ENCODE results near the gene WSCD1.

WSCD1 gene

GRCh38 chr17:6162216-6162615 is 92.0 kb downstream of the WSCD1 start:
- Histone ChIP-seq H3K27me3 (ENCODE audit: insufficient read depth, low read length, poor library complexity) (peaks cover 28% of the 10 kb centered on the region), H3K9me3 (ENCODE audit: insufficient read depth, low read length, severe bottlenecking) (no peaks in the 10 kb centered on the region), H3K36me3 (ENCODE audit: insufficient read depth, low read length) (no peaks in the 10 kb centered on the region), H3K4me3 (ENCODE audit: low read depth in 1 of 2, low read length in 2 of 2) (no peak overlapping the region), H3K27ac (ENCODE audit: low read length) (no peak overlapping the region), H4K20me1 (ENCODE audit: insufficient read depth, low read length) (no peaks in the 10 kb centered on the region; the same call in 1 of the 2 replicates), H3K4me2 (ENCODE audit: insufficient read depth, low read length) (no peak overlapping the region), H3K9ac (ENCODE audit: low read depth, low read length) (no peak overlapping the region), H3K79me2 (ENCODE audit: insufficient read depth, low read length) (no peaks in the 10 kb centered on the region), H2AFZ (ENCODE audit: low read depth, low read length) (no peak overlapping the region), H3K4me1 (ENCODE audit: insufficient read depth, low read length) (no peaks in the 10 kb centered on the region)
- TF ChIP-seq EZH2 (IDR thresholded peaks at IDR 0.05; ENCODE audit: borderline replicate concordance, low read depth, low read length, severe bottlenecking) = no peak
- no peak for TF ChIP-seq CTCF (IDR thresholded peaks at IDR 0.05; ENCODE audit: borderline replicate concordance, extremely low read depth, low read length, poor library complexity, severe bottlenecking)
- ATAC-seq (ENCODE audit: insufficient read depth, low read depth) = no peak
- DNase-seq = no peak

GRCh38 chr17:6162892-6163291 is 92.7 kb downstream of the WSCD1 start:
- H3K4me3 ChIP-seq (ENCODE audit: low read depth in 1 of 2, low read length in 2 of 2) = no peak overlapping the region
- H3K4me1 ChIP-seq (ENCODE audit: insufficient read depth, low read length) = no peaks in the 10 kb centered on the region
- no peaks in the 10 kb centered on the region for H3K79me2 ChIP-seq (ENCODE audit: insufficient read depth, low read length)
- H3K36me3 ChIP-seq (ENCODE audit: insufficient read depth, low read length) = no peaks in the 10 kb centered on the region
- H3K9ac ChIP-seq (ENCODE audit: low read depth, low read length) = no peak overlapping the region
- TF ChIP-seq CTCF (IDR thresholded peaks at IDR 0.05; ENCODE audit: borderline replicate concordance, extremely low read depth, low read length, poor library complexity, severe bottlenecking) = no peak
- TF ChIP-seq EZH2 (IDR thresholded peaks at IDR 0.05; ENCODE audit: borderline replicate concordance, low read depth, low read length, severe bottlenecking) = no peak
- H4K20me1 ChIP-seq (ENCODE audit: insufficient read depth, low read length) = no peaks in the 10 kb centered on the region
- H3K27ac ChIP-seq (ENCODE audit: low read length) = no peak overlapping the region
- no peak overlapping the region for H2AFZ ChIP-seq (ENCODE audit: low read depth, low read length)
- no peak for ATAC-seq (ENCODE audit: insufficient read depth, low read depth)
- no peak for DNase-seq
- no peak overlapping the region for H3K4me2 ChIP-seq (ENCODE audit: insufficient read depth, low read length)
- H3K27me3 ChIP-seq (ENCODE audit: insufficient read depth, low read length, poor library complexity) = peaks cover 28% of the 10 kb centered on the region
- H3K9me3 ChIP-seq (ENCODE audit: insufficient read depth, low read length, severe bottlenecking) = no peaks in the 10 kb centered on the region

- ATAC-seq (ENCODE audit: insufficient read depth, low read depth) (no peak), DNase-seq (no peak)
- no peaks in the 10 kb centered on the region for H3K4me1 ChIP-seq (ENCODE audit: insufficient read depth, low read length)
- H3K4me3 ChIP-seq (ENCODE audit: low read depth in 1 of 2, low read length in 2 of 2) = no peak overlapping the region
- no peaks in the 10 kb centered on the region for H3K79me2 ChIP-seq (ENCODE audit: insufficient read depth, low read length)
- no peak overlapping the region for H3K27ac ChIP-seq (ENCODE audit: low read length)
- H3K9ac ChIP-seq (ENCODE audit: low read depth, low read length) = no peak overlapping the region
- H4K20me1 ChIP-seq (ENCODE audit: insufficient read depth, low read length) = no peaks in the 10 kb centered on the region
- TF ChIP-seq CTCF (IDR thresholded peaks at IDR 0.05; ENCODE audit: borderline replicate concordance, extremely low read depth, low read length, poor library complexity, severe bottlenecking) (no peak), EZH2 (IDR thresholded peaks at IDR 0.05; ENCODE audit: borderline replicate concordance, low read depth, low read length, severe bottlenecking) (no peak)
- no peak overlapping the region for H2AFZ ChIP-seq (ENCODE audit: low read depth, low read length)
- no peaks in the 10 kb centered on the region for H3K9me3 ChIP-seq (ENCODE audit: insufficient read depth, low read length, severe bottlenecking)
- no peaks in the 10 kb centered on the region for H3K36me3 ChIP-seq (ENCODE audit: insufficient read depth, low read length)
- no peak overlapping the region for H3K4me2 ChIP-seq (ENCODE audit: insufficient read depth, low read length)
- H3K27me3 ChIP-seq (ENCODE audit: insufficient read depth, low read length, poor library complexity) = peaks cover 28% of the 10 kb centered on the region
Observed at GRCh38 chr17:6163612-6164333, 93.6 kb downstream of the WSCD1 start.
